Adrenal gland (tissue), 12 donors: ENCODE measurements around the gene NUAK1. TPM values are rescaled to one million over a fixed set of nuclear protein-coding genes. Genes with fewer than 3 reads are reported as not detected.

Source experiments
- DNase-seq, 7 donors: peaks; one replicate each; pipeline ENCODE4 v3.0.0-alpha.2; 2019 to 2020
- H3K27ac ChIP-seq, 5 donors: fragments of 200-600 bp; sonication (generic) in 4 of 5; 1 replicate in 3 of 5; 2 replicates in 2 of 5; pipeline versions ENCODE4 v1.5.1 to v1.8.0; 2016 to 2020; ENCODE audit warnings: mild to moderate bottlenecking in 1 of 5
- H3K27me3 ChIP-seq: fragments of 200-600 bp; 2 replicates; pipeline ENCODE4 v1.8.0; 2021
- H3K36me3 ChIP-seq, 2 donors: fragments of 200-600 bp; replicated peaks in 1 of 2; 1 replicate in 1 of 2; 2 replicates in 1 of 2; pipeline versions ENCODE4 v1.5.1 to v1.8.0; 2018 to 2022
- H3K4me1 ChIP-seq, 2 donors: fragments of 200-600 bp; replicated peaks in 1 of 2; 1 replicate in 1 of 2; 2 replicates in 1 of 2; pipeline versions ENCODE4 v1.5.1 to v1.8.0; 2018 to 2021
- H3K4me3 ChIP-seq, 4 donors: fragments of 200-600 bp; sonication (generic) in 3 of 4; one replicate each; pipeline ENCODE4 v1.5.1; 2016 to 2018
- H3K9me3 ChIP-seq, 3 donors: fragments of 200-600 bp; sonication (generic) in 1 of 3; replicated peaks in 1 of 3; 1 replicate in 2 of 3; 2 replicates in 1 of 3; pipeline versions ENCODE4 v1.5.1 to v1.8.0; 2016 to 2021
- POLR2A ChIP-seq, 2 donors: fragments of 450-650 bp; IDR thresholded peaks; one replicate each; pipeline ENCODE4 v1.6.1; 2017; ENCODE audit warnings: antibody characterized with exemption in 2 of 2, mild to moderate bottlenecking in 2 of 2, moderate library complexity in 1 of 2
- WGBS, 4 donors: extraction: QIAGEN DNeasy Blood & Tissue Kit in 2 of 4; methylation state at CpG; one replicate each; pipeline versions ENCODE4 v1.1.5 to v1.1.7; 2013 to 2017; 5-methylcytosine and 5-hydroxymethylcytosine counted together
- intact Hi-C, 2 donors: fragments of 100-400 bp; cut with DNase I; formaldehyde crosslinking; loops; one replicate each; pipeline versions ENCODE4 v1.14.1 to v1.15.0; 2022 to 2023
- polyA plus RNA-seq, 3 donors: library from polyadenylated mRNA; stranded (reverse); fragments of 200-250 nt in 2 of 3; fragments of 350-450 nt in 1 of 3; fragmentation: Illumina TruSeq in 1 of 3; extraction: RNeasy Lipid Tissue Mini Kit (QIAGEN cat#74804) in 1 of 3; gene quantifications; one replicate each; pipeline ENCODE4 v1.2.3, GENCODE V29; 2013 to 2014
- total RNA-seq, 9 donors: library from RNA; depleted of rRNA in 4 of 9; stranded (reverse); fragments of >200 nt in 4 of 9; fragments of 120-200 nt in 1 of 9; fragmentation: NEBNext Ultra II Directional in 1 of 9; extraction: Animal tissue kit (Norgen Biotek cat#: 25700) in 1 of 9; gene quantifications; one replicate each; pipeline versions ENCODE4 v1.1.0 to v1.2.4, GENCODE V29; 2013 to 2023
- TF ChIP-seq, protein P1 (sequence below), 6 experiments: fragments of 450-650 bp in 4 of 6; fragments of 200-600 bp in 2 of 6; sonication (generic) in 1 of 6; IDR thresholded peaks; 1 replicate in 5 of 6; 2 replicates in 1 of 6; pipeline versions ENCODE4 v1.5.1 to v1.8.0; 2016 to 2021; ENCODE audit warnings: antibody characterized with exemption in 6 of 6, mild to moderate bottlenecking in 2 of 6, moderate library complexity in 1 of 6
- donor health status: healthy with polysubstance abuse.
- donor health status: Bipolar disorder and iron deficiency.
- donor health status: DM: yes; HTN: yes; CAD: no.
- donor health status: DM: no; HTN: no; CAD: no.
- donor health status: DM: no; HTN: no; CAD: no.
- donor health status: DM: yes; HTN: yes; CAD: no.

NUAK1 gene
- total and polyA plus RNA-seq, 12 donors: 2.4 to 15.1 (median 8.4) TPM

DNA sequence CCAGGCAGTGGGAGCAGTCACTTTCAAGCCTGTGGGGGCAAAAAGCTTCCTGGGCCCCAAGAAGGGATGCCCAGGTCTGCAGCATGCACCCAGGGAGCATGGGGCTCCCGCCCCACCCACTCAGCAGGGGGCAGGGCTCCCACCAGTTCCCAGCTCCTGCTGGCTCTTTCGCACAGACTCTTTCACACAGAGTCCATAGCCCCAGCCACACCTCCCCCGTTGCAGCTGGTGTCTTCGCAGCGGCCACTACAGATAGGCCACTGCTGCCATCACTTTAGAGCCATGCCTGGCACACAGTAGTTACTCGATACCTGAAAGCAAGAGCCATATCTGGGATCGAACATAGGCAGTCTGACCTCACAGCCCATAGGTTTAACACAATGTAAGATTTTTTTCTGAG, 98.2 kb downstream of the NUAK1 start:
- intact Hi-C loops: no loop called here
- no peak for TF ChIP-seq POLR2A (IDR thresholded peaks at IDR 0.05)
- TF ChIP-seq, protein P1, sequence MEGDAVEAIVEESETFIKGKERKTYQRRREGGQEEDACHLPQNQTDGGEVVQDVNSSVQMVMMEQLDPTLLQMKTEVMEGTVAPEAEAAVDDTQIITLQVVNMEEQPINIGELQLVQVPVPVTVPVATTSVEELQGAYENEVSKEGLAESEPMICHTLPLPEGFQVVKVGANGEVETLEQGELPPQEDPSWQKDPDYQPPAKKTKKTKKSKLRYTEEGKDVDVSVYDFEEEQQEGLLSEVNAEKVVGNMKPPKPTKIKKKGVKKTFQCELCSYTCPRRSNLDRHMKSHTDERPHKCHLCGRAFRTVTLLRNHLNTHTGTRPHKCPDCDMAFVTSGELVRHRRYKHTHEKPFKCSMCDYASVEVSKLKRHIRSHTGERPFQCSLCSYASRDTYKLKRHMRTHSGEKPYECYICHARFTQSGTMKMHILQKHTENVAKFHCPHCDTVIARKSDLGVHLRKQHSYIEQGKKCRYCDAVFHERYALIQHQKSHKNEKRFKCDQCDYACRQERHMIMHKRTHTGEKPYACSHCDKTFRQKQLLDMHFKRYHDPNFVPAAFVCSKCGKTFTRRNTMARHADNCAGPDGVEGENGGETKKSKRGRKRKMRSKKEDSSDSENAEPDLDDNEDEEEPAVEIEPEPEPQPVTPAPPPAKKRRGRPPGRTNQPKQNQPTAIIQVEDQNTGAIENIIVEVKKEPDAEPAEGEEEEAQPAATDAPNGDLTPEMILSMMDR (IDR thresholded peaks at IDR 0.05): no peak
- 85 to 97% (median 93%) methylated on average over 5 to 7 of the region's 7 CpGs for WGBS, 4 donors
- no peaks in the 10 kb centered on the region for H3K36me3 ChIP-seq
- no peak for DNase-seq
- H3K27ac ChIP-seq: no peak overlapping the region
- no peak overlapping the region for H3K4me3 ChIP-seq
- no peaks in the 10 kb centered on the region for H3K27me3 ChIP-seq
- H3K4me1 ChIP-seq: no peaks in the 10 kb centered on the region
- H3K9me3 ChIP-seq: no peaks in the 10 kb centered on the region

DNA sequence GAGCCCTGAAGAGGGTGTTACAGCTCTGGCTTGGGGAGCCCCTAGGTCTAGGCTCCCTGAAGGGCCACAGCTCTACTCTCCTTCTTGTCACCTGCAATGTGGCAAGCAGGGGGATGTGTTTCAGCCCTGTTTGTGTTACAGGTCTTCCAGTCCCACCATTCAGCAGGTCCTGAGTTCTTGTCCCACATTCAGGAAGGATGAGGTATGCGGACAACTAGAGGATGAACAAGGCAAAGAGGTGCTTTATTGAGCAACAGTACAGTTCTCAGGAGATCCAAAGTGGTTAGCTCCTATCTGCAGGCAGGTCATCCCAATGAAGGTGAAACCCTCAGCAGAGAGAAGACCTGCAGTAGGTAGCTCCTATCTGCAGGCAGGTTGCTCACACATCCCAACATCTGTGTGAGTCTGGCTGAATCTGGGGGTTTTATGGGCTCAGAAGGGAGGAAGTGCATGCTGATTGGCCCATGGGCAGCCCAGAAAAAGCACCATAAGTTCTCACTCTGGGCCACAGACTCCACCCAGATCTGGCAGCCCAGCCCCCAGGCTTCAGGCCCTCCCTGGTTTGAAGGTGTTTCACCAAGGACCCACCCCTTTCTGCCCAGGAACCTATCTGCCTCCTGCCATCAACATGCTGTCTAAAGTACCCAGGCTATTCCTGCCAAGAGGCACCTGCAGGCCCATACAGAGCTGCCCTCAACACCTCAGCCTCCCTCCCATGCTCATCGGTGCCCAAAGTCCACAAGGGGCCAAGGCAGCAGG, 98.9 kb downstream of the NUAK1 start:
- no peak for DNase-seq
- no peak overlapping the region for H3K27ac ChIP-seq
- no peaks in the 10 kb centered on the region for H3K4me1 ChIP-seq
- H3K27me3 ChIP-seq: no peaks in the 10 kb centered on the region
- 91 to 94% (median 92%) methylated on average over 1 to 2 of the region's 2 CpGs for WGBS, 4 donors
- intact Hi-C loops: no loop called here
- no peaks in the 10 kb centered on the region for H3K9me3 ChIP-seq
- TF ChIP-seq, protein P1 (IDR thresholded peaks at IDR 0.05): no peak
- TF ChIP-seq POLR2A (IDR thresholded peaks at IDR 0.05): no peak
- H3K4me3 ChIP-seq: no peak overlapping the region
- no peaks in the 10 kb centered on the region for H3K36me3 ChIP-seq

DNA sequence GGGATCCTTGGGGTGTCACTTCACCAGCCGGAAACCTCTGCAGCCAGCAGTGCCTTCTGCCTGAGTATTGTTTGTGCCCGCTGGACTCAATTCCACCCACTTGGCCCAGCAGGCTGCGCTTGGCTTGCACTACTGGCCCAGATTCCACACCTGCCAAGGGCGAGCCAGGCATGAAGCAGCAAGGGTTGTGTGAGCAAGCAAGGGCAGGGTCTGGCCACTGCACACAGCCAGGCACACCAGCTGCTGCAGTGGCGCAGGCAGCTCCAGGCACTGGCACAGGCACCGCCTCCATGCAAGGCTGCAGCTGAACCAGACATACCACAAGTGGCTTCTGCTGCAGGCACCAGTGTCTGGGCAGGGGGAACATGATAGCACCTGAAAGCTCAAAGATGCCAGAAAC, 99.5 kb downstream of the NUAK1 start:
- no peak overlapping the region for H3K27ac ChIP-seq
- WGBS, 4 donors: 92 to 98% (median 95%) methylated on average over 4 to 6 of the region's 6 CpGs
- no peaks in the 10 kb centered on the region for H3K4me1 ChIP-seq
- no peak for TF ChIP-seq POLR2A (IDR thresholded peaks at IDR 0.05)
- TF ChIP-seq, protein P1 (IDR thresholded peaks at IDR 0.05): no peak
- intact Hi-C loops: no loop called here
- no peaks in the 10 kb centered on the region for H3K9me3 ChIP-seq
- H3K36me3 ChIP-seq: no peaks in the 10 kb centered on the region
- DNase-seq: no peak
- H3K27me3 ChIP-seq: no peaks in the 10 kb centered on the region
- H3K4me3 ChIP-seq: no peak overlapping the region

DNA sequence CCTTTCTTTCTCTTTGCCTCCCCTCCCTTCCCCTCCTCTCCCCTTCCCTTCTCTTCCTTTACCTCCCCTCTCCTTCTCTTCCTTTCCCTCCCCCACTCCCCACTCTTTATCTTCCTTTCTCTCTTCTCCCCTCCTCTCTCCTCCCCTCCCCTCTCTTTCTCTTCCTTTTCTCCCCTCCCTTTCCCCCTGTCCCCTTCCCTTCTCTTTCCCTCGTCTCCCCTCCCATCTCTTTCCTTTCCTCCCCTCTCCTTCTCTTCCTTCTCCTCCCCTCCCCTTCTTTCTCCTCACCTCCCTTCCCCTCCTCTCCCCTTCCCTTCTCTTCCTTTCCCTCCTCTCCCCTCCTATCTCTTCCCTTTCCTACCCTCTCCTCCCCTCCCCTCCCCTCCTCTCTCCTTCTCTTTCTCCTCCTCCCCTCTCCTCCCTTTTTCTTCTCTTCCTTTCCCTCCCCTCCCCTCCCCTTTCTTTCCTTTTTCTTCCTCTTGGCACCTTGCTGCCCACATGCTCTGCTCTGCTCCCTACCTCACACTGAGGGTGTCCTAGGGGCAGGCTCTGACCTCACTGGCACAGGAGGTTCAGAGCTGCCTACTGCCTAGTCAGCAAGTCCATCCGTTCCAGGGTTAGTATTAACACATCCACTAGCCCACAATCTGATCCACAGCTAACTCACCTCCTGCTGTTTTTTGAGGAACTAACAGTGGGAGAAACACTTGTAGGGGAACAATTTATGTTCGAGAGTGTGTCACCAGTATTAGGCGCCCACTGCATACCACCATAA, 101.0 kb downstream of the NUAK1 start:
- Histone ChIP-seq H3K4me3 (no peak overlapping the region), H3K27me3 (no peaks in the 10 kb centered on the region), H3K4me1 (no peaks in the 10 kb centered on the region), H3K27ac (no peak overlapping the region), H3K36me3 (no peaks in the 10 kb centered on the region), H3K9me3 (no peaks in the 10 kb centered on the region)
- TF ChIP-seq, protein P1 (IDR thresholded peaks at IDR 0.05): no peak
- no peak for TF ChIP-seq POLR2A (IDR thresholded peaks at IDR 0.05)
- no peak for DNase-seq
- intact Hi-C loops: no loop called here
- 42 to 62% (median 53%) methylated on average over 4 of the region's 4 CpGs for WGBS, 4 donors
